A172 (cell line): ENCODE results near the gene SMAD9. TPM values are rescaled to one million over a fixed set of nuclear protein-coding genes. Genes with fewer than 3 reads are reported as not detected.

Experiments used
- DNase-seq: peaks from one replicate; pipeline ENCODE4 v3.0.0-alpha.2; 2015; ENCODE audit warnings: low spot score
- total RNA-seq: library from RNA; depleted of rRNA; stranded (reverse); fragments of >200 nt; shearing (Covaris generic); gene quantifications from 2 replicates; pipeline ENCODE4 v1.2.3, GENCODE V29; 2014; rRNA removed

The SMAD9 gene
- total RNA-seq, 1 experiment from 2014 or later = 5.2 TPM

- DNase-seq = no peak
These were observed 101.8 kb downstream of the SMAD9 start for GRCh38 chr13:36817996-36818803.

- DNase-seq = no peak
These were observed 105.0 kb downstream of the SMAD9 start for GRCh38 chr13:36815062-36815461.

GRCh38 chr13:36814465-36814864 lies 105.6 kb downstream of the SMAD9 start:
- DNase-seq = no peak

GRCh38 chr13:36813225-36813624 lies 106.8 kb downstream of the SMAD9 start:
- DNase-seq = no peak

GRCh38 chr13:36807616-36808015 lies 112.4 kb downstream of the SMAD9 start:
- no peak for DNase-seq

- no peak for DNase-seq
These were observed 113.9 kb downstream of the SMAD9 start for GRCh38 chr13:36806102-36806501.

- no peak for DNase-seq
These were observed 115.5 kb downstream of the SMAD9 start for GRCh38 chr13:36804588-36804987.

- DNase-seq = no peak
These were observed 119.0 kb downstream of the SMAD9 start for GRCh38 chr13:36801035-36801434.

GRCh38 chr13:36796052-36796451 lies 124.0 kb downstream of the SMAD9 start:
- no peak for DNase-seq

GRCh38 chr13:36795463-36795862 lies 124.6 kb downstream of the SMAD9 start:
- no peak for DNase-seq

Other genes starting within 250 kb of the SMAD9 start
- not detected in 2 replicates for gene SERTM1, start 246.2 kb downstream of the SMAD9 start, total RNA-seq
- 1.3 and 1.5 TPM in 2 replicates for gene RFXAP, start 101.0 kb downstream of the SMAD9 start, total RNA-seq
- 34.4 and 41.0 TPM in 2 replicates for gene ALG5, start 79.1 kb upstream of the SMAD9 start, total RNA-seq
- 61.2 and 81.1 TPM in 2 replicates for gene EXOSC8, start 80.5 kb upstream of the SMAD9 start, total RNA-seq
- gene SUPT20H, start 139.4 kb upstream of the SMAD9 start, total RNA-seq = 34.3 and 45.2 TPM in 2 replicates
- gene CSNK1A1L, start 185.4 kb upstream of the SMAD9 start, total RNA-seq = not detected in 2 replicates